ENCODE data around the gene GXYLT2. TPM values are rescaled to one million over a fixed set of nuclear protein-coding genes. Genes with fewer than 3 reads are reported as not detected.

GXYLT2 gene
- total and polyA plus RNA-seq, 2 donors (not counting 1 experiment from before 2014, with no cell fraction given), result not detected

DNA sequence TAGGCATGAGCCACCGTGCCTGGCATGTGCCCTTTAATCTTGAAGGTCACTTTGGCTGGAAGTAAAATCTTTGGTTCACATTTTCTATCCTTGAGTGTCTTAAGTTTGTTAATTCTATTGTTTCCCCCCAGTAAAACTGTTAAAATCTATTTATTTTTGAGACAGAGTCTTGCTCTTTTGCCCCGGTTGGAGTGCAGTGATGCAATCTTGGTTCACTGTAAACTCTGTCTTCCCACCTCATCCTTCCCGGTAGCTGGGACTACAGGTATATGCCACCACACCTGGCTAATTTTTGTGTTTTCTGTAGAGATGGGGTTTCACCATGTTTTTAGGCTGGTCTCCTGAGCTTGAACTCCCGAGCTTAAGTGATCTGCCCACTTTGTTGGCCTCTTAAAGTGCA is 116.5 kb downstream of the GXYLT2 start:
- H3K4me2 ChIP-seq (replicated peaks; ENCODE audit: low read depth, low read length, poor library complexity, severe bottlenecking), result no peak overlapping the region
- peaks cover 5 to 10% of the 10 kb centered on the region in 2 donors for H3K4me1 ChIP-seq (ENCODE audit: control insufficient read depth in 2 of 2, insufficient read depth in 2 of 2, low read length in 2 of 2)
- H3K27me3 ChIP-seq (replicated peaks in 1 of 4; ENCODE audit: control extremely low read depth in 1 of 4, control insufficient read depth in 3 of 4, insufficient read depth in 4 of 4, low read length in 3 of 4), result no peaks in the 10 kb centered on the region
- H3K9me3 Mint-ChIP-seq (ENCODE audit: insufficient read depth), result no peaks in the 10 kb centered on the region
- no peak for DNase-seq
- intact Hi-C loops (cut with micrococcal nuclease), result no loop called here
- H4K20me1 ChIP-seq (ENCODE audit: control insufficient read depth, insufficient read depth, low read length, poor library complexity, severe bottlenecking), result peaks cover 71% of the 10 kb centered on the region
- no peak overlapping the region for H3K27ac Mint-ChIP-seq
- H3K9ac ChIP-seq (ENCODE audit: low read length), result no peak overlapping the region
- H3K4me1 Mint-ChIP-seq, result peaks cover 48% of the 10 kb centered on the region
- POLR2A ChIA-PET, result no interaction called here
- TF ChIP-seq, protein P1, sequence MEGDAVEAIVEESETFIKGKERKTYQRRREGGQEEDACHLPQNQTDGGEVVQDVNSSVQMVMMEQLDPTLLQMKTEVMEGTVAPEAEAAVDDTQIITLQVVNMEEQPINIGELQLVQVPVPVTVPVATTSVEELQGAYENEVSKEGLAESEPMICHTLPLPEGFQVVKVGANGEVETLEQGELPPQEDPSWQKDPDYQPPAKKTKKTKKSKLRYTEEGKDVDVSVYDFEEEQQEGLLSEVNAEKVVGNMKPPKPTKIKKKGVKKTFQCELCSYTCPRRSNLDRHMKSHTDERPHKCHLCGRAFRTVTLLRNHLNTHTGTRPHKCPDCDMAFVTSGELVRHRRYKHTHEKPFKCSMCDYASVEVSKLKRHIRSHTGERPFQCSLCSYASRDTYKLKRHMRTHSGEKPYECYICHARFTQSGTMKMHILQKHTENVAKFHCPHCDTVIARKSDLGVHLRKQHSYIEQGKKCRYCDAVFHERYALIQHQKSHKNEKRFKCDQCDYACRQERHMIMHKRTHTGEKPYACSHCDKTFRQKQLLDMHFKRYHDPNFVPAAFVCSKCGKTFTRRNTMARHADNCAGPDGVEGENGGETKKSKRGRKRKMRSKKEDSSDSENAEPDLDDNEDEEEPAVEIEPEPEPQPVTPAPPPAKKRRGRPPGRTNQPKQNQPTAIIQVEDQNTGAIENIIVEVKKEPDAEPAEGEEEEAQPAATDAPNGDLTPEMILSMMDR (IDR thresholded peaks at IDR 0.05), result no peak
- TF ChIP-seq EZH2 (IDR thresholded peaks at IDR 0.05; ENCODE audit: borderline replicate concordance, insufficient read depth, low read depth, low read length, poor library complexity, severe bottlenecking), result no peak
- CTCF ChIA-PET, result no interaction called here
- H3K4me3 ChIP-seq (ENCODE audit: control extremely low read depth in 1 of 5, extremely low read depth in 1 of 5, insufficient read depth in 1 of 5, low read depth in 2 of 5, low read length in 4 of 5), result no peak overlapping the region
- no peak overlapping the region for H3K4me3 Mint-ChIP-seq
- H2AFZ ChIP-seq (ENCODE audit: insufficient read depth, low read depth, low read length, poor library complexity, severe bottlenecking), result no peak overlapping the region
- 100% methylated on average over 1 of the region's 4 CpGs for whole genome bisulfite sequencing (ENCODE audit: insufficient coverage)
- H3K79me2 ChIP-seq (ENCODE audit: control insufficient read depth, insufficient read depth, low read length), result peaks cover 99% of the 10 kb centered on the region
- H3K27me3 Mint-ChIP-seq, result no peaks in the 10 kb centered on the region
- no peaks in the 10 kb centered on the region for H3K9me3 ChIP-seq (ENCODE audit: control extremely low read depth in 1 of 3, control insufficient read depth in 2 of 3, insufficient read depth in 1 of 3, low read length in 2 of 3)
- H3K36me3 ChIP-seq (replicated peaks in 1 of 2; ENCODE audit: control extremely low read depth in 1 of 2, control insufficient read depth in 1 of 2, extremely low read depth in 1 of 2, insufficient read depth in 2 of 2, low read length in 1 of 2), result peaks cover 5 to 59% of the 10 kb centered on the region in 2 experiments
- no peak for ATAC-seq (ENCODE audit: low read depth)
- H3K27ac ChIP-seq (ENCODE audit: low read length in 2 of 2), result no peak overlapping the region

DNA sequence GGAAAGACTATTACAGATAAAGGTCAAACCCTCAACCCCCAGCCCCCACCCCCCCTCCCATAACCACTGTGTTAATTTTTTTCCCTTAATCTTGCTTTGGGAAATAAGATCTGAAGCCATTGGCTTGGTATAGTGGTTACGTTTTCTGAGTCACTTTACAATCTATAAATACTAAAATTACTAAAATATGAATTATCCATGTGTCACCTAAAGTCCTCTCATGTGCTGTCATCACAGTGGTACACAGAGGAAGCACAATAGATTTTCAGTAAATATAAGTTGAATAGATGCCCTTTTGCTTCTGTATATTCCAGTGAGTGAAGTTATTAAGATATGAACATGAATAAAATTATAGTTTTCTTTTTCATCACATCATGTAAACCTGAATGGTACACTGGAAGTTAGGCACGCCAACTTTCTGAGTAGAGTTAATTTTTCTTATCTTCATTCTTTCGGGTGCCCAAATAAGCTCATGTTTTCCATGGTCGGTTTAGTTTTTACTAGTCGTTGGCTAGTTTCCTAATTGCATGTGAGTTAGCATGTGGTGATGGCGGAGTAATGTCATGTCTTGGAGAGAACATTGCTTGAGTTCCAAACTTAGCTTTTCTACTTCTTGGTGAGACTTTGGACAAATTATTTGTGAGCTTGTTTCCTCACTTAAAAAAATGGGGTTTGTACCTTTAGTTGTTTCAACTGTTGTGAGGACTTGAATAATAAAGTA is 120.3 kb downstream of the GXYLT2 start:
- Mint-ChIP-seq H3K27ac (no peak overlapping the region), H3K4me1 (peaks cover 53% of the 10 kb centered on the region), H3K9me3 (ENCODE audit: insufficient read depth) (no peaks in the 10 kb centered on the region), H3K27me3 (no peaks in the 10 kb centered on the region), H3K4me3 (no peak overlapping the region)
- no peak overlapping the region for H2AFZ ChIP-seq (ENCODE audit: insufficient read depth, low read depth, low read length, poor library complexity, severe bottlenecking)
- TF ChIP-seq, protein P1 (IDR thresholded peaks at IDR 0.05), result no peak
- no peak for TF ChIP-seq EZH2 (IDR thresholded peaks at IDR 0.05; ENCODE audit: borderline replicate concordance, insufficient read depth, low read depth, low read length, poor library complexity, severe bottlenecking)
- peaks cover 100% of the 10 kb centered on the region for H3K79me2 ChIP-seq (ENCODE audit: control insufficient read depth, insufficient read depth, low read length)
- no peak for ATAC-seq (ENCODE audit: low read depth)
- no peak overlapping the region for H3K4me3 ChIP-seq (ENCODE audit: control extremely low read depth in 1 of 5, extremely low read depth in 1 of 5, insufficient read depth in 1 of 5, low read depth in 2 of 5, low read length in 4 of 5)
- 96% methylated on average over 4 of the region's 6 CpGs for WGBS (ENCODE audit: insufficient coverage)
- H3K27ac ChIP-seq (ENCODE audit: low read length in 2 of 2), result no peak overlapping the region
- peaks cover 5 to 35% of the 10 kb centered on the region in 2 experiments for H3K36me3 ChIP-seq (replicated peaks in 1 of 2; ENCODE audit: control extremely low read depth in 1 of 2, control insufficient read depth in 1 of 2, extremely low read depth in 1 of 2, insufficient read depth in 2 of 2, low read length in 1 of 2)
- peaks cover 75% of the 10 kb centered on the region for H4K20me1 ChIP-seq (ENCODE audit: control insufficient read depth, insufficient read depth, low read length, poor library complexity, severe bottlenecking)
- H3K9me3 ChIP-seq (ENCODE audit: control extremely low read depth in 1 of 3, control insufficient read depth in 2 of 3, insufficient read depth in 1 of 3, low read length in 2 of 3), result no peaks in the 10 kb centered on the region
- no peak overlapping the region for H3K9ac ChIP-seq (ENCODE audit: low read length)
- ChIA-PET CTCF (interaction anchor here (0.9 kb wide), 1 partner anchor 10 kb away, joined by 4 read pairs; no protein-coding TSS in a partner anchor), POLR2A (no interaction called here)
- intact Hi-C loops (cut with micrococcal nuclease), result no loop called here
- no peaks in the 10 kb centered on the region for H3K4me1 ChIP-seq (ENCODE audit: control insufficient read depth in 2 of 2, insufficient read depth in 2 of 2, low read length in 2 of 2)
- no peak for DNase-seq
- no peak overlapping the region for H3K4me2 ChIP-seq (replicated peaks; ENCODE audit: low read depth, low read length, poor library complexity, severe bottlenecking)
- H3K27me3 ChIP-seq (replicated peaks in 1 of 4; ENCODE audit: control extremely low read depth in 1 of 4, control insufficient read depth in 3 of 4, insufficient read depth in 4 of 4, low read length in 3 of 4), result no peaks in the 10 kb centered on the region

Measured in B cell (primary cell).